ENCODE results near the gene EFNA5.

EFNA5 gene

DNA sequence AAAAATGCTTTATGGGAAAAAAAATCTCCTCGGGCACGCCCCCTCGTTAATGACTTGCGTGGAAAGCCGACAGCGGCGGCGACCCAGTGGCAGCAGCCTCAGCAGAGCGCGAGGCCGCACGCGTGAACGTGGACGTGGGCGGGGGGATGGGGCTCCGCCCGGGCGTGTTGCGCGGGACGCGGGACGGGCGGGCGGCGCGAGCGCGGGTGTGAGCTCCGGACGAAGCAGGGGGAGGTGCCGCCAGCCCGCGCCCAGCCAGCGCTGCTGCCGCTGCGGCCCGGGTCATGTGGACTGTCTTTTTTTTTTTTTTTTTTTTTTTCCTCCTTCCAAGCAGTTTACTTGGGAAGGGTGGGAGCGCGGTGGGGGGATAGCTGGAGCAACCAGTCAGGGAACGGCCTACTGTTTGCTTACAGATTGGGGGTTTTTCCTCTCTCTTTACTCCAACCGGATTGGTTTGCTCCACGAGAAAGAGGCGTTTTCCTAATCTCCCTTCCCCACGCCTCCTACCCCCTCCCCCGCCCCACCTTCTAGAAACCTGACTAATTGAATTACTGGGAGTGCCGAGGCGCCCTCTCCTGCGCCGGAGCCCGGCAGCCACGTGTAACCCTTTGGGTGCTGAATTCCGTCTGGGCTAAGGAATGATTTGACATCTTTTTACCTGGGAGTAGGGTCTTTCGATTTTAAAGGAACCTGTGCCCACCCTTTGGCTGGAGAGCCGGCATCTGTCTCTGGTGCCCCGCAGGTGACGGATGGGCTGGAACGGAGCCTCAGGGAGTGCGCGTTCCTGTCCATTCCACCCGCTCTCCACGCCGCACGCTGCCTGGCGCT is 1.7 kb upstream of the EFNA5 start:
- ATAC-seq (no peak), DNase-seq (peak; percentile 21)

DNA sequence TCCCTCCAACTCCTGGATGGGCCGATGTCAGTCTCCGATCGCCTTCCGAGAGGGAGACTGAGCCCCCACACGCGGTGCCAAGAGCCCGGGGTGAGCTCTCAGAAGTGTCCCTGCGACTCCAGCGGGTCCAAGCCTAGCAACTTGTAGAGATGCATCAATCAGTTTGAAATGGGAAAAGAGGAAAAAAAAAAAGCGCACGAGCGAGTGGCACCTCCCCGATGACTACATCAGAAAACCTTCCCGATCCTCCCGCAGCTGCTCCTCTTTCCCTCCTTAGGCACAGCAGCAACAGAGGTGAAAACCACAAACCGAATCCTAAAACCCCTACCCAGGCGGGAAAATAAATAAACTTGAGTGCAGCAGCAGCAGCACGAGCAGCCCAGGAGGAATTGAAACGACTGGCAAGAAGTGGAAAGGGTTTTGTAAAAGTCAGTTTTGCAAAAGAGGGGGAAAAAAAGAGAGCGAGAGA is 1.0 kb upstream of the EFNA5 start:
- no peak for ATAC-seq
- no peak for DNase-seq

DNA sequence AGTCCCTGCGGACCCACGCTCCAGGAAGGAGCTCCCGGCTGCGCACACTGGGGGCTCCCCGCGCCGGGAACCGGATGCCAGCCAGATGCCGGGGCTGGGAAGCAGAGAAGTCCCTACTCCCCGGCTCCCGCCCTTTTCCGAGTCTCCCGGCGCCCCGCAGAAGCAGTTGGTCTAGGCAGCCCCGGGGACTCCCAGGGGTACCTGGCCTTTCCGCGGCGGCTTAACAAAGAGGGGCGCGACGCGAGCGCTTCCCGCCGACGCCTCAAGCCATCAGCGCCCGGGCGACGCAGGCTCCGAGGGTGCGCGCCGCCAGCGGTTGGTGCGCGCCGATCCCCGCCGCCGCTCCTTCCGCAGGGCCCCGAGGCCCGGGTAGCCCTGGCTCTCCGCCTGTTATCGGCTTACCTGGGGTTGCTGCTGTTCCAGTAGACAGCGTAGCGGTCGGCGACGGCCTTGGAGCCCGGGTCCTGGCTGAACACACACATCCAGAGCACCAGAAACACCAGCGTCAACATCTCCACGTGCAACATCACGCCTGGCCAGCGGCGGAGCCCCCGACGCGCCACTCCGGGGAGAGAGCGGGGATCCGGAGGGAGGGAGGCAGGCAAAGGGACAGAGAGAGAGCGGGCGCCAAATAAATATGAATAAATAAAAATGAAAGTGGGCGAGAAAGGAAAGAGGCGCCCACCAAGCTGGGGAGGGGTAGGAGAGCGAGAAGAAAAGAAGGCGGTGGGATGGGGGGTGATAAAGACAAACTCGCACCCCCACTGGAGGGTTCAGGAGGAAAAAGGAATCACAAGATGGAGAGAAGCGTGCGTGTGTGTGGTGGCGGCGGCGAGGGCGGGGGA is 428 bp downstream of the EFNA5 start:
- DNase-seq (peak; percentile 22), ATAC-seq (no peak)

DNA sequence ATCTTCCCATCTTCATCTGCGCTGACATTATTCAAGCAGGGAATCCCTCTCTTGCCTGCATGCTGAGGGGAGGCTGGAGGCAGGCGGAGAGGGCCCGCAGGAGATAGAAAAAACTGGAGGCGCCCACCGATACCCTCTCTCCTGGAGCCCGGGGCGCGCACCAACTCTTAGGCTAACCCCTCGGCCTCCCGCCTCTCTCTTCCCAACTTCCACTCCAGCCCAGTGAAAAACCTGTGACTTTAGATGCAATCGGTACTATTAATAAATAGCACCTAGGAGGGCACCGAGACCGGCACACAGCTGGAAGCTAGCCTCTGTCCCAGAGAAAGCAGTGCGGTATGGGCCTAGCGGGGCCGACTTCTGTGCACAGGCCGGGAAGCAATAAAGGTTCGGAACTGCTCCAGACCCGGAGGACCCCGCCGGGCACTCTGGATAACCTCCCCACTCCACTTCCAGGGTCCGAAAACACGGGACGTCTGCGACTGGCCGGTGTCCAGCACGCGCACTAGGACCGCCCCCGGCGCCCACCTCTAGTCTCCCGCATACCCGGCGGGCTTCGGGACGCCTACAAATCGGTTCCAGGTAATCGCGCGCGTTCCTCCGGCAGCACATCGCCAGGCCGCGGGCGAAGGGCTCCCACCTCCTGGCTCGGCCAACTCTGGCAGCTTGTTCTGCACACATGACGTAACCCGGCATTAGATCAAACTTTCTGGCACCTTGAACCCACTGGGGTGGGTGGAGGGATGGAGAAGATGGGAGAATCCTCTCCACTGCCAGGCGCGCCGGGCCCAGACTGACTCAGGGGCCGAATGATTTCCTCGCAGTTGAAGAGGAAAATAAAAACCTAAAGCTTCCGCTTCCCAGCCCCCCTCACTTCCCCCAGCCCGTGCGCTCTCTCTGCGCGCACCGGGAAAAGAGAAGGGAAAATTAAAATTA is 1.4 kb downstream of the EFNA5 start:
- ATAC-seq (no peak), DNase-seq (peak; percentile 7)

DNA sequence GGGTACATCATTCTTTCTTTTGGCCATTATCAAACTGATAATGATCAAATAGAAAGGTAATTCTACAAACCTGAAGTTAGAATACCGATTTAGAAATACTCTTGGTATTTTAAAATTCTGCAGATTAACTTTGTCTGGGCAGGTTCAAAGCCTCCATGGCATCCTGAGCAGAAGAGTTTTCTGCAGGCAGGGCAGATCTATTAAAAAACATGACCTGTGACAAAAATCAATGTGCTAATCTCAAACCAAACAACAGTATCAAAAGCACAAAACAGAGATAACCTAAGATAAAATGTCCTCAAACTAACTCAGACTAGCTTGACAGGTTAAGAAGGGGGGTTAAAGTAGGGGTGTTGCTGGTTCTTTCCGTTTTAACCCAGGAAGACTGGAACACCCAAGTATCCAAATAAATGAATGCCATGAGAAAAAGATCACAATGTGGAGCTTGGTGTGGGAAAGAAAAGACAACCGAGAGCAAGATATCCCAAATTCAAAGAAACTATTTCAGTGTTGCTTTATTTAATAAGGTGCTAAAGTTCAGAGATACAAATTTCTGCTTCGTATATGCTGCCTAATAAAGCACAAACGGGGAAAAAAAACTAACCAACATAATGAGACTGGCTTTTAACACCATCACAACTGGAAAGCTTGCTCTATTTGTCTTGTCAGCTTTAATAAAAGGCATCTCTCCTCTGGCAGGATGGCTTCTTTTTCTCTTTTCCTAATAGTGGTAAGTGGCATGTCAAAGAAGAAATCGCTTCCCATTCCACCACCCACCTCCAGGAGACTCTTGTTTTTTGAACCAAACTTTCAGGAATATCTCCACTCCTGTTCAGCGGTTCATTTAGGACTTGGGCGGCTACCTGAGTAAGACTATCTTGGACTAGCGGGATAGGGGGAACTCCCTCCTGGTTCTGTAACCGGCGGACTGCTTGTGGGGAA is 2.3 kb downstream of the EFNA5 start:
- DNase-seq (no peak), ATAC-seq (no peak)

DNA sequence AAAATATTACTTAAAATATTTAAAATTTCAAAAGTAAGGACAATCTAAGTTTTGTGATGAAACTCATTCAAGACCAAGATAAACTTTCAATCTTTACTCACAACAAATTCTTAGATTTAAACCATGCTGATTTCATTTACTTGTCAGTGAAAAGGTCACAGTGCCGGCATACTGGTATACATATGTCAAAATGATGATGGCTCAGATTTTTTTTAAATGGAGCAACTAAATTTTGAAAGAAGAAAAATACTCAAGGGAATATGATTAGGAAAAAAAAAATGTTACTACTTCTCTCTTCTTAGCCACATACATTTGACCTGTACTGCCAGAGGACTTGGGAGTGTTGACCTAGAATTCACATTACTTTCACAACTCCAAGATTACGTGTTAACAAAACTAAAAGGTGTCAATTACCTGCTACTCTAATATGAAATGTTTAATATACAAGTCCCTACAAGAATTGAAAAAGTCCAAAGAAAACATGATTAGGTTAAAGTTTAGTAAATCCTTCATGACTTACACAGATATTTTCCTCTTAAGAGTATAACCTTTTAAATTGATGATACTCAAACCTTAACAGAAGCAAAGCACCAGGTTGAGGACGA is 4.6 kb downstream of the EFNA5 start:
- ATAC-seq = no peak
- no peak for DNase-seq

DNA sequence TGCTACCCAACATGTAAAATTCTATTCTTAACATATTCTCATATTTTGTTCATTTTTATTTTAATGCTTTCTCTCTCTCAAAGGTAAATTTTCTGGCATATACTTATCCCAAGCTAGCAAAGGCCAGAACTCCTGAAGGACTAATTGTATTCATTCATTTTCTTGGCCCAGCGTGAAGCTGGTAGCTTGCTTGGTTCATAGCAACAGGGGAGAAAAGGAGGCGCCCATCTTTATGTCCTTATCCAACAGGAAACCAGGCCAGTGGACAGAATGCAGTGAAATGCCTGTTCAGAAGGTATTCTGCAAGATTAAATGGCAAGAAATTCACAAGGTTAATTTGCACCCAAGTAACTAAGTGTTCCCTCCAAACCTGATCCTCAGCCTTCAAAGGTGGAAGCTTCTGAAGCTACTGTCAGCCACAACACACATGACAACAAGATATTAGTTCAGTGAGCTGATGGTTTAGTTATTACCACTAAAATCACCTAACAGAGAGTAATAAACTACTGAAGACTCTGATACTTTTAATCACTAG is 5.6 kb downstream of the EFNA5 start:
- DNase-seq = no peak
- no peak for ATAC-seq

DNA sequence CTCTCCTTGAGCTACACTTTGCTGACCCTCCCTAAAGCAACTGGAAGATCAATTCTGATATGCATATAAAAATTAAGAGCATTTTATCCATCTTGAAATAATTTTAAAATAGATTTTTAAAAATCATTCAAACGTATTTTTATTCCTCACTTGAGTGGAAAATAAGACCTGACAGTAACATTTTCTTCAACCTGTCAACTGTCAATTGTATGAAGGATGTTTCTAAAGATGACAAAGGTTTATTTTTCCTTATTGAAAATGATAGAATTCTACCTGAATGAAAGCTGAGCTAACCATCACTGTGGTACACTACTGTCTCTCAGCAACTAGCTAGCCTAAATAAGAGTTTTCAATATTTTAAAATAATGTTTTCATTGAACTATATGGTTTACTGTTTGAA is 7.0 kb downstream of the EFNA5 start:
- ATAC-seq (no peak), DNase-seq (no peak)

DNA sequence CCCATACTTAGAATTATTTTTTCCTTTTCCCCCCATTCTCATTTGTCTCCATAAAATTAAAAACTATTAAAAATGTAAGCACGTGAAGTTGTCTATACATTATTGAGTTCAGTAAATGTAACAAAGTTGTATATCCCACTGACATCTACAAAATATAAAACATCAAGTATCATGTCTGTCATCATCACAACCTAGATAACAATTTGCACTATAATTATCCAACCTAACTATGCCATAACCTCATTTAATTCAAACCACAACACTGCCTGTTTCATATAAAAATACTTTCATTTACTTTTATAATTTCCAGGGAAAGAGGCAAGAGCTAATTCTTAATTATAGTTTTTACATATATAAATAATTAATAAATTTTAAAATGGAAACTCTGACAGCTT is 9.1 kb downstream of the EFNA5 start:
- ATAC-seq (no peak), DNase-seq (no peak)

DNA sequence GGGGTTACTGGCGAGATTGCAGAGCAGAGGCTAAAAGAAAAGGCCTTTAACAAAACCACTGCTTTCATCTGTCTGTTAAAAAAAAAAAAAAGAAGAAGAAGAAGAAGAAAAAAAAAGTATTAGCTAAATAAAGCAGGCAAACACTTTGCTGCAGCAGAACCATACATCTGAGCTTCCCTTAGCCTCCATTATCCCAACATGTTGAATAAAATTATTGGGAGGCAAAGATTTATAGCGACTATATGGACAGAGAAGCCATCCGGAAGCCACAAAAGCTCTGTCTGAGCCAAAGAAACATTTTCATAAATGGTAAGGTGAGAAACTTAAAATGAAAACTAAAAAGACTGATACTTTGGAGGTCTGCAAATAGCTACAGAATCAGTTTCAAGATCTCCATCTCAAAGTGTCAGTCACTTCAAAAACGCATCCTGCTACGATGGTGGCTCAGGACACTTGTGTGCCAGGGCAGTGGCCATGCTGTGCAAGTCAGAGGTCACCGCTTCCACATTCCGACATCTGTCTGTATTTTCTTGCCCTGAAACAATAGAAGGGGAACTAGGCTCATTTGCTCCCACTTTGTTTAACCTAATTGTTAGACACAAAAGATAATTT is 9.6 kb downstream of the EFNA5 start:
- DNase-seq (no peak), ATAC-seq (no peak)

DNA sequence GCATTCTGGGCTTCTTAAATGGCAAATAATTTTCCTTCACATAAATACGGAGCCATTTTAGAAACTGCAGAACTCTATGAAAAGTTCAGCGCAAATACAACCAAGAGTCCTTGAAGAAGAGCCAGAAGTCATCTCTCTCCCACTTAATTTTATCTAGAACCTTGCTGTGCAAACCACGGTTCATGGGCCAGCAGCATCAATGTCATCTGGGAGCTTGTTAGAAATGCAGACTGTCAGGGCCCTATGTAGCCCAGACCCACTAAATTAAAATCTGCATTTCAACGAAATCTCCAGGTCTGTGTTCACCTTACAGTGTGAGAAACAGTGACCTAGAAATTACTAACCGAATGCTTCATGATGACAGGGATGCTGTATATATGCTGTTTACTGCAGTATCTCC is 12.2 kb downstream of the EFNA5 start:
- DNase-seq (no peak), ATAC-seq (no peak)

DNA sequence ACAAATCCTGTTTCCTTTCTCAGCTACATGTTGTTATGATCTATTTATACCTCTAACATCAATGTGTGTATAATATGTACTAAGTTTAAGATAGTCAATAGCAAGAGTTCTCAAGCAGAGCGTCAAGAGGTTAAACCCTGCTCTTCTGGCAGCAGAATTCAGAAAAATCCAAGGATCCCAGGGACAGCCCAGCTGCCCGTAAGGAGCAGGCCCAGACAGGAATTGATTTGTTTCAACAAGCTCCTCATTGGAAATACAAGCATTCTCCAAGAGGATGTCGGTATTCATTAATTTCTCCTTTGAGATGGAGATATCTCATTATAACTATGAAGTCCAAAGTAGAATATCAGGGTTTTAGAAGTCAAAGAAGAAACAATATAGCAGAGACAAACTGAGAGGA is 14.9 kb downstream of the EFNA5 start:
- ATAC-seq (no peak), DNase-seq (no peak)

DNA sequence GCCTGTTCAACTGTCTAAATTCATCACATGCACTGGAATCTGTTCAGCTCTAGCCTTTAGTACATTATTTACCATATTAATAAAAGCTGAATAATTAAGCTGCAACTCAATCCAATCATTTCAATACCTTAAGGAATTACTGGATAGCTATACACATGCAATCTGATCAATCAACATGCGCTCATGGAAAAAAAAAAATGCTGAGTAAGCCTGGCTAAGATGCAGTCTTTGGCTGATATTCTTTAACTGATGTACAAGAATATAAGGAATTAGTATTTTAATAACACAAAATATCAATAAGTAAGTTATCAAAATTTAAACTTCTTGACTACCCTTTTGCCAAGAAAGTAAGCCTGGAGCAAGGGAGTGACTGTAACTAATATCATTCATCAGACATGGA is 15.9 kb downstream of the EFNA5 start:
- no peak for DNase-seq
- no peak for ATAC-seq

DNA sequence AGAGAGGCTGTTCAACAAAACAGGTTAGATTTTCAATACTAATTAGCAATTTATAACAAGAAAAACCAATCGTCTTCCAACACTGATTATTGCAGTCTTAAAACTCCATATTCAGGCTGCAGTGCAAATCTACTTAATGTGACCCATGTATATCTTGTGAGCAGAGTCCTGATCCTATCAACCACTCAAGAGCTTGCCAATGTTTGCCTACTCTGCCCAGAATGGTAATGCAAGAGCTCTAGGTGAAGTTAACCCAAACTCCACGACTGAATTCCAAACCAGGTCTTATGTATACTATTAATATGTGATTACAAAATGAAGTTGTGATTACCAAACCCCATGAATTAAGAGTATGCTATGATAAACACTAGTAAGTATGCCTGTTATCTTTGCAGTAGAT is 17.1 kb downstream of the EFNA5 start:
- no peak for ATAC-seq

DNA sequence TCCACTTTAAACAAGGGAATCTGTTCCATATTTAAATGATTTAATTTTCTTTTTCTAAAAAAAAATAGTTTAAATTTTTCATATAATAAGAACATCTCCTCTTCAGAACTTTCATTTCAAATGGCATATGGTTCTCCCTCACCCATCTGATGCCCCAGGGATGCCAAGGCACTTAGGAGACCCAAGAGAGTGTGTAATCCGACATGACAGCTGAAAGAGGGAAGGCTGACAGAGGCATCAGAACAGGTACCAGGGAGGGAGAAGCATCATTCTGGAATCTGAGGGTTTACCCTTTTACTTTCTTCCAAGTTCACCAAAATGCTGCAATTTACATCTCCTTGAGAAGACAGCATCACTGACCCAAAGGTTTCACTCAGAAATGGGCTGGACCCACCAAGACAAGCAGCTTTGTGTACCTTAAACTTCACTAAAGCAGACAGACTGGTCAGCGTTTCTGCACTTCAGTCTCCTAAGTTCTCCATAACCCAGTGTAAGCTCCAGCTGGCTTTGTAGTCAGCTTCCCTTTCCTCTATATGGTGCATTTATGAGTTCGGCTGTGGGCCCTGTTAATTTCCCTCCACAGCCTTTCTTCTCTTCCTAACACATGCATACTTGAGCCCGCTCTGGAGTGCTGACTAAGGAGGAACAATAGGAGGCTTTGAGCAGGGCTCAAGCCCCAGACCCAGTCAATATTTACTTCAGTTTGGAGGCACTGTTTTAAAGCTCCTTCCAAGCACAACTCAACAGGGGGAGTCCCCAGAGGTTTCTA is 17.7 kb downstream of the EFNA5 start:
- ATAC-seq = no peak
- DNase-seq = no peak

More for the DNA sequence above, 17.1 kb downstream of the EFNA5 start:
- DNase-seq = no peak

DNA sequence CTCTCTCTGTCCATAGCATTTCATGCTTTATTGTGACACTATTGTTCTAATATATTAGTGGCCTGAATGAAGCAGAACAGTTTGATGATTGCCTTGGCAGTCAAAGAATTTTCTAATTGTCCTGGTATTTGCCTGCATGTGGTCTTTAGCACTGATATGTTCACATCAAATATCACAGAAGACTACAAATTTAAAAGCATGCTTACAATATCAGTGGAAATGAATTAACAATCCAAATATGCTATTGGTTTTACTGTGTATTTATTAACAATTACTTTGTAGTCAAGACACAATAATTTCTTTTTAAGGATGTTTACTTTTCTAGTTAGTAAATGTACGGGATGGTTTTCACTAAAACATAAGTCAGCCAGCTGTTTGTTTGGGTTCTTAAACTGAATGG is 18.3 kb downstream of the EFNA5 start:
- ATAC-seq = no peak
- no peak for DNase-seq

DNA sequence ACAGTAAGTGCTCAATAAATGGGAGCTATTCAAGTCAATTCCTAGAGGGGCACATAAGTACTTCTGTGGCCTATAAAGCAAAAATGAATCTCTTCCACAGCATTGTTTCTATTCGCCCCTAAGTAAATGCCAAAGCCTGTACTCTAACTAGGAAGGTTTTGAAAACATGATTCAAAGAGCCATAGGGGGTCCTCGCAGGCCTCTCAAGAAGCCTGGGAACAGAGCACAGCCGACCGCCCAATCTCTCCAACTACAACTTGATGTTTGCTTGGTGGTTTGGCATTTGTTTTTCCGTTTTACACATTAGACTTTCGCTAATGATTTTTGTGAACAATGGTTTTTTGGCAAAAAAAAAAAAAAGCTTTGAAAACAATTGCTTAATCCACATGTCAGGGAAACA is 19.4 kb downstream of the EFNA5 start:
- ATAC-seq (no peak), DNase-seq (no peak)

DNA sequence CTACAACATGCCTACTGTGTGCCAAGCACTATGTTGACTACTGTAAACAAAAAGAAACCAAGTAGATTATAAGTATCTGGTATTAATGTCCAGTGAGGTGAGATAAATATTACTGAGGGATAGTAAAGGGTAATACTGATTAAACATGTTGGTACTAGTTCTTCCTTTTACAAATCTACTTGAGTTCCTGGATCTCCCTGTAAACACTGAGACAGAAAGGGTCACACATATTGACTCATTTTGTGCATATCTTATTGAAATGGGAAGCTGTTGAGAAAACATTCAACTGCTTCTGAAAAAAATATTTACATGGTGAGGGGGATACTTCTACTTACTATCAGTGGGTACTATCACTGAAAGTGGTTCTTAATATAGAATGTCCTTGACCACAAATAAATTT is 24.3 kb downstream of the EFNA5 start:
- DNase-seq = no peak
- no peak for ATAC-seq

DNA sequence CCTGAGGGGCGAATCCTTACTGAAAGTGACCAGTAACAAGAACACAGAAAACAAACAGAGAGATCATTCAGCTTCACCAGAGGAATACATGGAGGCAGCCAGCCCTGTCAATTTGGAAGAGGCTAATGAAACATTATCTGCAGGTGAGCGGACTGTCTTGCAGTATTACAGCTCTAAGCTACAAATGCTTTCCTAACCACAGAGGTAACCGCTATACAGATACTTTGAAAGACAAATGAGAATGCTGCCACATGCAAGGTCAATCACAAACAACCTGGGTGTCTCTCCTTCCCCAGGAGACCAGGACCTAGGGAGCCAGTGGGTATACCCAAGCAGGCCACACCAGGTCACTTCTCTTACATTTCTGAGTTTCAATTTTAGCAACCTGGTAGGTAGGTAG is 30.2 kb downstream of the EFNA5 start:
- ATAC-seq (no peak), DNase-seq (no peak)
